Measurements from ENCODE around the gene TSPY9. TPM values are rescaled to one million over a fixed set of nuclear protein-coding genes. Genes with fewer than 3 reads are reported as not detected.
"Not testable (repeated sequence)": the region's sequence is repeated elsewhere in the genome, so short reads cannot be mapped to it uniquely, and the experiment has no call there.

The TSPY9 gene, protein sequence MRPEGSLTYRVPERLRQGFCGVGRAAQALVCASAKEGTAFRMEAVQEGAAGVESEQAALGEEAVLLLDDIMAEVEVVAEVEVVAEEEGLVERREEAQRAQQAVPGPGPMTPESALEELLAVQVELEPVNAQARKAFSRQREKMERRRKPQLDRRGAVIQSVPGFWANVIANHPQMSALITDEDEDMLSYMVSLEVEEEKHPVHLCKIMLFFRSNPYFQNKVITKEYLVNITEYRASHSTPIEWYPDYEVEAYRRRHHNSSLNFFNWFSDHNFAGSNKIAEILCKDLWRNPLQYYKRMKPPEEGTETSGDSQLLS
- not detected for total RNA-seq

DNA sequence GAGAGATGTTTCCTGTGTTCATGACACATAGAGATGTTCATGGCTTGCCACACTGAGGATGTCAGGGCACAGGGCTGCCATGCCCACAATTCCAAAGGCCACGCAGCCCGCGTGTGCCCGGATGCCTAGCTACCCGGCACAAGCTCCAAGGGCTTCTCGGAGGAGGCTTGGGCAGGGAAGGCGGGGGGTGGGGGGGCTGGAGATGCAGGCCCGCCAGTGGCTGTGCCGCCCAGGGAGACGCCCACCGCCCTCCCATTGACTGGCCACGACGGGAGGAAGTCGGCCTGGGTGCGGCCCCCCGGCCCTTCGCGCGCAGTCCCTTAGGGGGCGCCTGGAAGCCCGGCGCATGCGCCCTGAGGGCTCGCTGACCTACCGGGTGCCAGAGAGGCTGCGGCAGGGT lies at the start of gene TSPY9:
Gene TSPY9, plus strand, starts transcription at position 301 of the 400 bp plus-strand sequence. Its CDS starts 46 bp downstream, at position 347.
- H3K27ac Mint-ChIP-seq, DNase-seq, H3K36me3 Mint-ChIP-seq, H3K4me1 Mint-ChIP-seq, H3K4me3 Mint-ChIP-seq, H3K27me3 Mint-ChIP-seq, H3K9me3 Mint-ChIP-seq: not testable (repeated sequence)

DNA sequence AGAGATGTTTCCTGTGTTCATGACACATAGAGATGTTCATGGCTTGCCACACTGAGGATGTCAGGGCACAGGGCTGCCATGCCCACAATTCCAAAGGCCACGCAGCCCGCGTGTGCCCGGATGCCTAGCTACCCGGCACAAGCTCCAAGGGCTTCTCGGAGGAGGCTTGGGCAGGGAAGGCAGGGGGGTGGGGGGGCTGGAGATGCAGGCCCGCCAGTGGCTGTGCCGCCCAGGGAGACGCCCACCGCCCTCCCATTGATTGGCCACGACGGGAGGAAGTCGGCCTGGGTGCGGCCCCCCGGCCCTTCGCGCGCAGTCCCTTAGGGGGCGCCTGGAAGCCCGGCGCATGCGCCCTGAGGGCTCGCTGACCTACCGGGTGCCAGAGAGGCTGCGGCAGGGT lies 20.4 kb upstream of the TSPY9 start, which contains the start of gene TSPY1:
Gene TSPY1, plus strand, starts transcription at position 301 of the 400 bp plus-strand sequence. Its CDS starts 46 bp downstream, at position 347.
- DNase-seq, H3K9me3 Mint-ChIP-seq, H3K36me3 Mint-ChIP-seq, H3K27ac Mint-ChIP-seq, H3K4me1 Mint-ChIP-seq, H3K27me3 Mint-ChIP-seq, H3K4me3 Mint-ChIP-seq: not testable (repeated sequence)

GRCh38 chrY:9504396-9504795 lies 17.3 kb downstream of the TSPY9 start:
- H3K36me3 Mint-ChIP-seq, H3K27me3 Mint-ChIP-seq, H3K4me1 Mint-ChIP-seq, DNase-seq, H3K27ac Mint-ChIP-seq, H3K4me3 Mint-ChIP-seq, H3K9me3 Mint-ChIP-seq: not testable (repeated sequence)

DNA sequence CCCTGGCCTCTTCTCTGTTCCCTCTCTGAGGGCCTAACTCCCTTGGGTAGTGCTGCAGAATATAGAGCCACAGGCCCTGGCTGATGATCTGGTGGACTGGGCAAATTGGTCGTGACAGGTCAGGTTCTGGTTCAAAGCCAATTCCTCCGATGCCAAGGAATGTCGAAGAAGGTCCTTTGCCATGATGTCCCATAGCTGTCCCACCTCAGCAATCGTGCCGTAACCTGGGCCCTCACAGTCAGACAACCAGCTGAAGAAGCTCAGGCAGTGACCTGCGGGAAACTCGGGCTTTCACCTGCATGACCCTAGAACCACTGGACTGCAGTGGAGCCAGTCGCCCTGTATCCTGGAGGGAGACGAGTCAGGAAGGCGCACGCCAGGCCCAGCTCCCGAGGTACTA lies 29.2 kb downstream of the TSPY9 start:
- H3K27ac Mint-ChIP-seq, H3K36me3 Mint-ChIP-seq, DNase-seq, H3K27me3 Mint-ChIP-seq, H3K4me1 Mint-ChIP-seq, H3K4me3 Mint-ChIP-seq, H3K9me3 Mint-ChIP-seq: not testable (repeated sequence)

DNA sequence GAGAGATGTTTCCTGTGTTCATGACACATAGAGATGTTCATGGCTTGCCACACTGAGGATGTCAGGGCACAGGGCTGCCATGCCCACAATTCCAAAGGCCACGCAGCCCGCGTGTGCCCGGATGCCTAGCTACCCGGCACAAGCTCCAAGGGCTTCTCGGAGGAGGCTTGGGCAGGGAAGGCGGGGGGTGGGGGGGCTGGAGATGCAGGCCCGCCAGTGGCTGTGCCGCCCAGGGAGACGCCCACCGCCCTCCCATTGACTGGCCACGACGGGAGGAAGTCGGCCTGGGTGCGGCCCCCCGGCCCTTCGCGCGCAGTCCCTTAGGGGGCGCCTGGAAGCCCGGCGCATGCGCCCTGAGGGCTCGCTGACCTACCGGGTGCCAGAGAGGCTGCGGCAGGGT lies 40.5 kb downstream of the TSPY9 start, which contains the start of gene TSPY10:
Gene TSPY10, plus strand, starts transcription at position 301 of the 400 bp plus-strand sequence. Its CDS starts 46 bp downstream, at position 347.
- H3K9me3 Mint-ChIP-seq, H3K36me3 Mint-ChIP-seq, H3K4me1 Mint-ChIP-seq, H3K27ac Mint-ChIP-seq, H3K4me3 Mint-ChIP-seq, H3K27me3 Mint-ChIP-seq, DNase-seq: not testable (repeated sequence)

Other genes starting within 250 kb of the TSPY9 start
- not detected for gene TSPY4, start 149.8 kb upstream of the TSPY9 start, total RNA-seq
- gene TSPY8, start 129.5 kb upstream of the TSPY9 start, total RNA-seq: not detected
- gene TSPY3, start 88.8 kb upstream of the TSPY9 start, total RNA-seq: not detected
- not detected for gene TSPY1, start 20.3 kb upstream of the TSPY9 start, total RNA-seq
- gene TSPY10, start 40.6 kb downstream of the TSPY9 start, total RNA-seq: not detected

All from activated naive CD8-positive, alpha-beta T cell treated with anti-CD3 and anti-CD28 coated beads for 36 hours (primary cell).